ENCODE measurements around the gene SEMA4C. TPM values are rescaled to one million over a fixed set of nuclear protein-coding genes. Genes with fewer than 3 reads are reported as not detected.

SEMA4C gene
- total and polyA plus RNA-seq, 9 of the 15 experiments (the other 6 are each of a cell fraction or from before 2014, with no cell fraction given), result 0.32 to 59.7 (median 23.9) TPM

GRCh38 chr2:96868555-96869280 is 1.2 kb downstream of the SEMA4C start (continued):
- TF ChIP-seq GMEB1 (CRISPR knock-in tag; IDR thresholded peaks at IDR 0.05), result peak; percentile 53
- TF ChIP-seq ZNF431 (CRISPR knock-in tag; IDR thresholded peaks at IDR 0.05), result no peak
- TF ChIP-seq RFX7 (CRISPR knock-in tag; IDR thresholded peaks at IDR 0.05), result no peak
- TF ChIP-seq NFRKB (IDR thresholded peaks at IDR 0.05; ENCODE audit: low read depth), result no peak
- peak; percentile 18; the same call in 1 of the 2 replicates for TF ChIP-seq KLF16 (IDR thresholded peaks at IDR 0.05)
- TF ChIP-seq PCBP2 (IDR thresholded peaks at IDR 0.05; ENCODE audit: low read depth, low read length, poor library complexity, severe bottlenecking), result no peak
- no peak for TF ChIP-seq CBX2 (IDR thresholded peaks at IDR 0.05; ENCODE audit: insufficient read depth, low read length, poor library complexity, severe bottlenecking)
- no peak for TF ChIP-seq FOXK2 (conservative IDR thresholded peaks at IDR 0.05 in 1 of 2, IDR thresholded peaks at IDR 0.05 in 1 of 2; ENCODE audit: low read depth in 2 of 2)
- peak; percentile 83 for TF ChIP-seq PCBP1 (IDR thresholded peaks at IDR 0.05; ENCODE audit: low read depth, low read length, poor library complexity, severe bottlenecking)
- TF ChIP-seq POLR2AphosphoS5 (IDR thresholded peaks at IDR 0.05; ENCODE audit: control insufficient read depth, insufficient read depth, low read depth, low read length), result no peak; the same call in 1 of the 2 replicates
- TF ChIP-seq MTA2 (IDR thresholded peaks at IDR 0.05; ENCODE audit: low read depth), result no peak
- no peak for TF ChIP-seq ZNF165 (CRISPR knock-in tag; IDR thresholded peaks at IDR 0.05; ENCODE audit: borderline replicate concordance)
- TF ChIP-seq TFE3 (CRISPR knock-in tag; IDR thresholded peaks at IDR 0.05), result 0 out of 2 replicates have a peak, but pooled peaks have one; percentile 1
- TF ChIP-seq MAFG (tag; conservative IDR thresholded peaks at IDR 0.05), result no peak
- TF ChIP-seq BRD9 (IDR thresholded peaks at IDR 0.05; ENCODE audit: low read depth, partially characterized antibody), result no peak
- no peak for TF ChIP-seq MIER1 (IDR thresholded peaks at IDR 0.05; ENCODE audit: low read depth)
- no peak for TF ChIP-seq HES1 (IDR thresholded peaks at IDR 0.05; ENCODE audit: low read depth)
- TF ChIP-seq KLF10 (CRISPR knock-in tag; IDR thresholded peaks at IDR 0.05), result no peak
- TF ChIP-seq YY1 (IDR thresholded peaks at IDR 0.05; ENCODE audit: borderline replicate concordance in 1 of 3, control insufficient read depth in 1 of 3, extremely low read depth in 1 of 3, insufficient read depth in 3 of 3, insufficient read length in 1 of 3, insufficient replicate concordance in 2 of 3, low read depth in 1 of 3, low read length in 2 of 3), result no peak
- TF ChIP-seq ZEB2 (IDR thresholded peaks at IDR 0.05), result no peak
- no peak for TF ChIP-seq TAL1 (IDR thresholded peaks at IDR 0.05)
- no peak for TF ChIP-seq ZNF57 (CRISPR knock-in tag; IDR thresholded peaks at IDR 0.05)
- no peak; the same call in 1 of the 2 replicates for TF ChIP-seq CEBPG (CRISPR knock-in tag; IDR thresholded peaks at IDR 0.05)
- peak in 1 of 2 experiments; percentile 84; a peak in 3 of 4 replicates for TF ChIP-seq CEBPG (tag; conservative IDR thresholded peaks at IDR 0.05 in 1 of 2, IDR thresholded peaks at IDR 0.05 in 1 of 2)
- TF ChIP-seq ZNF507 (tag; conservative IDR thresholded peaks at IDR 0.05), result no peak
